Measurements from ENCODE around the gene KCNN1.

Gene KCNN1

DNA sequence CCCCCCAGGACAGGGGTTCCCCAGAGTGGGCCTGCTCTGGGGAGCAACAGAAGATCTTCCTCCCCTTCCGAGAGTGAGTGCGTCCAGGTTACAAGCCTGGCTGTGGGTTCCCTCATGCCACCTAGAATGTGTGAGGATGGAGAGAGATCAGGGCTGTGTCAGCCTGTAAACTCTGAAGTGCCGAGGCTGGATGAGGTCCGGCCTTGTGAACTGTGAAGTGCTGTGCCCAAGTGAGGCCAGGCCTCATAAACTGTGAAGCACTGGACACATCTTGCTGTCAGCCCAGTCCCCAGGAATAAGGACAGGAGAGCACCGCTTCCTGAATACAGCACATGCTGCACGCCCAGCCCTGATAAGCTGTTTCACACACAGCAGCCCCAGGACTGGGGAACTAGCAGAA is 7.6 kb downstream of the KCNN1 start:
- DNase-seq (ENCODE audit: low read depth) = no peak
- no peak overlapping the region for H3K4me3 ChIP-seq (ENCODE audit: low read depth, low read length)
- TF ChIP-seq, protein P1, sequence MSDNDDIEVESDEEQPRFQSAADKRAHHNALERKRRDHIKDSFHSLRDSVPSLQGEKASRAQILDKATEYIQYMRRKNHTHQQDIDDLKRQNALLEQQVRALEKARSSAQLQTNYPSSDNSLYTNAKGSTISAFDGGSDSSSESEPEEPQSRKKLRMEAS (IDR thresholded peaks at IDR 0.05; ENCODE audit: low read depth, low read length) = no peak
- TF ChIP-seq, protein P2, sequence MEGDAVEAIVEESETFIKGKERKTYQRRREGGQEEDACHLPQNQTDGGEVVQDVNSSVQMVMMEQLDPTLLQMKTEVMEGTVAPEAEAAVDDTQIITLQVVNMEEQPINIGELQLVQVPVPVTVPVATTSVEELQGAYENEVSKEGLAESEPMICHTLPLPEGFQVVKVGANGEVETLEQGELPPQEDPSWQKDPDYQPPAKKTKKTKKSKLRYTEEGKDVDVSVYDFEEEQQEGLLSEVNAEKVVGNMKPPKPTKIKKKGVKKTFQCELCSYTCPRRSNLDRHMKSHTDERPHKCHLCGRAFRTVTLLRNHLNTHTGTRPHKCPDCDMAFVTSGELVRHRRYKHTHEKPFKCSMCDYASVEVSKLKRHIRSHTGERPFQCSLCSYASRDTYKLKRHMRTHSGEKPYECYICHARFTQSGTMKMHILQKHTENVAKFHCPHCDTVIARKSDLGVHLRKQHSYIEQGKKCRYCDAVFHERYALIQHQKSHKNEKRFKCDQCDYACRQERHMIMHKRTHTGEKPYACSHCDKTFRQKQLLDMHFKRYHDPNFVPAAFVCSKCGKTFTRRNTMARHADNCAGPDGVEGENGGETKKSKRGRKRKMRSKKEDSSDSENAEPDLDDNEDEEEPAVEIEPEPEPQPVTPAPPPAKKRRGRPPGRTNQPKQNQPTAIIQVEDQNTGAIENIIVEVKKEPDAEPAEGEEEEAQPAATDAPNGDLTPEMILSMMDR (IDR thresholded peaks at IDR 0.05; ENCODE audit: low read depth, low read length) = no peak
- TF ChIP-seq MYC (IDR thresholded peaks at IDR 0.05; ENCODE audit: low read depth, low read length) (no peak), POLR2A (IDR thresholded peaks at IDR 0.05; ENCODE audit: extremely low read depth, insufficient read length) (no peak)

- TF ChIP-seq MYC (IDR thresholded peaks at IDR 0.05; ENCODE audit: low read depth, low read length) = no peak
- TF ChIP-seq, protein P2 (IDR thresholded peaks at IDR 0.05; ENCODE audit: low read depth, low read length) = no peak
- TF ChIP-seq, protein P1 (IDR thresholded peaks at IDR 0.05; ENCODE audit: low read depth, low read length) = no peak
- no peak for TF ChIP-seq POLR2A (IDR thresholded peaks at IDR 0.05; ENCODE audit: extremely low read depth, insufficient read length)
- H3K4me3 ChIP-seq (ENCODE audit: low read depth, low read length) = no peak overlapping the region
- no peak for DNase-seq (ENCODE audit: low read depth)
These were observed 8.1 kb downstream of the KCNN1 start for GRCh38 chr19:17975032-17975431.

DNA sequence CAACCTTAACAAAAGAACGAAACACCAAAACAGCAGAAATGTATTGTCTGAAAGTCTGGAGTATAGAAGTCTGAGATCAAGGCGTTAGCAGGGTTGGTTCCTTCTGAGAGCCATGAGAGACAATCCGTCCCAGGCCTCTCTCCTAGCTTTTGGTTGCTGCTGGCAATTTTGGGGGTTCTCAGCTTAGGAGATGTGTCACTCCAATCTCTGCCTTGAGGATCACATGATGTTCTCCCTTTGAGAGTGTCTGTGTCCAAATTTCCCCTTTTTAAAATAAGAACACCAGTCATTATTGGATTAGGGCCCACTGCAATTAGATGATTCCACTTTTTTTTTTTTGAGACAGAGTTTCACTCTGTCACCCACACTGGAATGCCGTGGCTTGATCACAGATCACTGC is 10.1 kb downstream of the KCNN1 start:
- no peak overlapping the region for H3K4me3 ChIP-seq (ENCODE audit: low read depth, low read length)
- DNase-seq (ENCODE audit: low read depth) = no peak
- TF ChIP-seq MYC (IDR thresholded peaks at IDR 0.05; ENCODE audit: low read depth, low read length) (no peak), POLR2A (IDR thresholded peaks at IDR 0.05; ENCODE audit: extremely low read depth, insufficient read length) (no peak)
- TF ChIP-seq, protein P2 (IDR thresholded peaks at IDR 0.05; ENCODE audit: low read depth, low read length) = no peak
- TF ChIP-seq, protein P1 (IDR thresholded peaks at IDR 0.05; ENCODE audit: low read depth, low read length) = no peak

DNA sequence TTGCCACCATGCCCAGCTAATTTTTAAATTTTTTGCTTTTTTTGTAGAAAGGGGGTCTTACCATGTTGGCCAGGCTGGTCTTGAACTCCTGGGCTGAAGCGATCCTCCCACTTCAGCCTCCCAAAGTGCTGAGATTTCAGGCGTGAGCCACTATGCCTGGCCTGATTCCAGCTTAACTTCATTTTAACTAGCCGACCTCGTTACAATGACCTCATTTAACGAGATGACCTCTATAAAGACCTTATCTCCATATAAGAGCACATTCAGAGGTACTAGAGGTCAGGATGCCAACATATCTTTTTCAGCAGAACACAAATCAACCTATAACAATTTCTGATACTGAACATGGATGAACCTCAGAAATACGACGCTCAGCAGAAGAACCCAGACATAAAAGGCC is 10.6 kb downstream of the KCNN1 start:
- TF ChIP-seq, protein P1 (IDR thresholded peaks at IDR 0.05; ENCODE audit: low read depth, low read length) = no peak
- no peak for TF ChIP-seq MYC (IDR thresholded peaks at IDR 0.05; ENCODE audit: low read depth, low read length)
- no peak for TF ChIP-seq POLR2A (IDR thresholded peaks at IDR 0.05; ENCODE audit: extremely low read depth, insufficient read length)
- TF ChIP-seq, protein P2 (IDR thresholded peaks at IDR 0.05; ENCODE audit: low read depth, low read length) = no peak
- DNase-seq (ENCODE audit: low read depth) = no peak
- H3K4me3 ChIP-seq (ENCODE audit: low read depth, low read length) = no peak overlapping the region

- no peak for DNase-seq (ENCODE audit: low read depth)
- H3K4me3 ChIP-seq (ENCODE audit: low read depth, low read length) = no peak overlapping the region
- TF ChIP-seq, protein P2 (IDR thresholded peaks at IDR 0.05; ENCODE audit: low read depth, low read length) = no peak
- TF ChIP-seq, protein P1 (IDR thresholded peaks at IDR 0.05; ENCODE audit: low read depth, low read length) = no peak
- no peak for TF ChIP-seq MYC (IDR thresholded peaks at IDR 0.05; ENCODE audit: low read depth, low read length)
- no peak for TF ChIP-seq POLR2A (IDR thresholded peaks at IDR 0.05; ENCODE audit: extremely low read depth, insufficient read length)
These were observed 14.7 kb downstream of the KCNN1 start for GRCh38 chr19:17981611-17982010.

DNA sequence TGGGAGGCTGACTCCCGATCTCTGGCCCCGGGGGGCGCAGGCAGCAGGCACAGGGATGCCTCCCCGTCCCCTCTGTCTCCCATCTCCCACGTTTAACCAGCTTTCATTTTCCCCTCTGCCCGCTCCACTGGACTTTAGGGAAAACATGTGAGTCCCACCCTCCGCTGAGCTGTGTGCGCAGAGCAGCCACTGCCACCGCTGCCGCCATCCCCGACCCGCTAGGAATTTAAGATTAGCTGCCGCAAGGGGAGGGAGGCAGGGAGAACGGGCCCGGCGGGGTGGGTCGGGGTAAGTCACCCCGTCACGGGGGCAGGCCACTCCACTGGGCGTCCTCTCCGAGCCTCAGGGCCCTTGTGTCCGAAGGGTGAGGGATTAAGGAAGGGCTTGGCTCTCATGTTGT is 15.5 kb downstream of the KCNN1 start:
- TF ChIP-seq POLR2A (IDR thresholded peaks at IDR 0.05; ENCODE audit: extremely low read depth, insufficient read length) = no peak
- TF ChIP-seq, protein P1 (IDR thresholded peaks at IDR 0.05; ENCODE audit: low read depth, low read length) = no peak
- TF ChIP-seq MYC (IDR thresholded peaks at IDR 0.05; ENCODE audit: low read depth, low read length) = no peak
- TF ChIP-seq, protein P2 (IDR thresholded peaks at IDR 0.05; ENCODE audit: low read depth, low read length) = no peak
- DNase-seq (ENCODE audit: low read depth) = no peak

More for the DNA sequence above, 15.5 kb downstream of the KCNN1 start:
- no peak overlapping the region for H3K4me3 ChIP-seq (ENCODE audit: low read depth, low read length)

Data from NB4 (cell line).